Measurements from ENCODE around the gene RHOA.
A peak's percentile ranks its signal among the peaks of the same experiment; 100 is the strongest.

The RHOA gene

DNA sequence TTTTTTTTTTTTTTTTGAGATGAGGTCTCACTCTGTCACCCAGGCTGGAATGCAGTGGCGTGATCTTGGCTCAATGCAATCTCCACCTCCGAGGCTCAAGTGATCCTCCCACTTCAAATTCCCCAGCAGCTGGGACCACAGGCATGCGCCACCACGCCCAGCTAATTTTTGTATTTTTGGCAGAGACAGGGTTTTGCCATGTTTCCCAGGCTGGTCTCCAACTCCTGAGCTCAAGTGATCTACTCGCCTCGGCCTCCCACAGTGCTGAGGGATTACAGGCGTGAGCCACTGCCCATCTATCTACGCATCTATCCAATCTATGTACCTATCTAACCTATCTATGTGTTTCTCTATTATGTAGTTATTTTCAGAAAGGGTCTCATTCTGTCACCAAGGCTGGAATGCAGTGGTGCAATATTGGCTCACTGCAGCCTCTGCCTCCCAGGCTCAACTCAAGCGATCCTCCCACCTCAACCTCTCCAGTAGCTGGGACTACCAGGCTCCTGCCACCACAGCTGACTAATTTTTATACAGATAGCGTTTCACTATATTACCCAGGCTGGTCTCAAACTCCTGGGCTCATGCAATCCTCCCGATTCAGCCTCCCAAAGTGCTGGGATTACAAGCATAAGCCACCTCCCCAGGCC lies 33.4 kb downstream of the RHOA start:
- TF ChIP-seq, protein P1, sequence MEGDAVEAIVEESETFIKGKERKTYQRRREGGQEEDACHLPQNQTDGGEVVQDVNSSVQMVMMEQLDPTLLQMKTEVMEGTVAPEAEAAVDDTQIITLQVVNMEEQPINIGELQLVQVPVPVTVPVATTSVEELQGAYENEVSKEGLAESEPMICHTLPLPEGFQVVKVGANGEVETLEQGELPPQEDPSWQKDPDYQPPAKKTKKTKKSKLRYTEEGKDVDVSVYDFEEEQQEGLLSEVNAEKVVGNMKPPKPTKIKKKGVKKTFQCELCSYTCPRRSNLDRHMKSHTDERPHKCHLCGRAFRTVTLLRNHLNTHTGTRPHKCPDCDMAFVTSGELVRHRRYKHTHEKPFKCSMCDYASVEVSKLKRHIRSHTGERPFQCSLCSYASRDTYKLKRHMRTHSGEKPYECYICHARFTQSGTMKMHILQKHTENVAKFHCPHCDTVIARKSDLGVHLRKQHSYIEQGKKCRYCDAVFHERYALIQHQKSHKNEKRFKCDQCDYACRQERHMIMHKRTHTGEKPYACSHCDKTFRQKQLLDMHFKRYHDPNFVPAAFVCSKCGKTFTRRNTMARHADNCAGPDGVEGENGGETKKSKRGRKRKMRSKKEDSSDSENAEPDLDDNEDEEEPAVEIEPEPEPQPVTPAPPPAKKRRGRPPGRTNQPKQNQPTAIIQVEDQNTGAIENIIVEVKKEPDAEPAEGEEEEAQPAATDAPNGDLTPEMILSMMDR (conservative IDR thresholded peaks at IDR 0.05; ENCODE audit: low read depth): no peak
- H3K27ac ChIP-seq: peak overlapping the region; percentile 80
- DNase-seq (ENCODE audit: low spot score): no peak
- CTCF ChIA-PET: interaction anchor here (0.6 kb wide), 1 partner anchor 26 kb away, joined by 7 read pairs; no protein-coding TSS in a partner anchor
- POLR2A ChIA-PET (ENCODE audit: low non-redundant PET): interaction anchor here (0.6 kb wide), 1 partner anchor 40 kb away, joined by 3 read pairs; no protein-coding TSS in a partner anchor

DNA sequence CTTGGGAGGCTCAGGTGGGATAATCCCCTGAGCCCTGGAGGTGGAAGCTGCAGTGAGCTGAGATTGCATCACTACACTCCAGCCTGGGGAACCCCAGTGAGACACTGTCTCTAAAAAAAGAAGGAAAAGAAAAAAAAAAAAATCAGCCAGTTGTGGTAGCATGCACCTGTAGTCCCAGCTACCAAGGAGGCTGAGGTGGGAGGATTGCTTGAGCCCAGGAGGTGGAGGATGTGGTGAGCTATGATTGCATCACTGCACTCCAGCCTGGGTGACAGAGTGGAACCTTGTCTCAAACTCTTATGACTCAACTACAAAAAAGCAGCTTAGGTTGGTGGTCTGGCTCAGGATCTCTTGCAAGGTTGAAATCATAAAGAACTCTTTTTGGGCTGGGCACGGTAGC lies 34.3 kb downstream of the RHOA start:
- CTCF ChIA-PET: interaction anchor here (0.6 to 0.7 kb wide), 3 partner anchors 81 to 713 kb away, joined by 3 to 5 read pairs (median 4); no protein-coding TSS in a partner anchor
- H3K27ac ChIP-seq: peak overlapping the region; percentile 80

DNA sequence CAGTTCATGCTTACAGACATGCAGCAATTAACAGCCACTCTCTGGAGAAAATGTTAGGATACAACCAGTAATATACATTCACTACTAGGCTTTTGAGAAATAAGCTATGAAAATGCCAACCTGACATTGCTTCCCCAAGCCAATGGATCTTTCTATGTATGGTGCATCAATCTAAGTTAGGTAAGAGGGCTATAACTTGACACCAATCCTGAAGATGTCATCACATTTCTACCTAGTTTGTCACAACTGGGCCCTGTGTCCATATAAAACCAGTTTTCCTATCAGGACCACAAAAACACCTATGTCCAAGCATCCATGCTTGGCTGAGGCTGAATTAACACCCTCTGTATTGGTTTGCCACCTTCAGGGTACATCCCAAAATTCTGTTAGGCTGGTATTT lies 39.8 kb downstream of the RHOA start:
- H3K27ac ChIP-seq: no peak overlapping the region
- TF ChIP-seq, protein P1 (conservative IDR thresholded peaks at IDR 0.05; ENCODE audit: low read depth): no peak
- ChIA-PET CTCF (no interaction called here), POLR2A (ENCODE audit: low non-redundant PET) (no interaction called here)
- no peak for DNase-seq (ENCODE audit: low spot score)

More for the DNA sequence above, 34.3 kb downstream of the RHOA start:
- TF ChIP-seq, protein P1 (conservative IDR thresholded peaks at IDR 0.05; ENCODE audit: low read depth): no peak
- POLR2A ChIA-PET (ENCODE audit: low non-redundant PET): no interaction called here
- no peak for DNase-seq (ENCODE audit: low spot score)

DNA sequence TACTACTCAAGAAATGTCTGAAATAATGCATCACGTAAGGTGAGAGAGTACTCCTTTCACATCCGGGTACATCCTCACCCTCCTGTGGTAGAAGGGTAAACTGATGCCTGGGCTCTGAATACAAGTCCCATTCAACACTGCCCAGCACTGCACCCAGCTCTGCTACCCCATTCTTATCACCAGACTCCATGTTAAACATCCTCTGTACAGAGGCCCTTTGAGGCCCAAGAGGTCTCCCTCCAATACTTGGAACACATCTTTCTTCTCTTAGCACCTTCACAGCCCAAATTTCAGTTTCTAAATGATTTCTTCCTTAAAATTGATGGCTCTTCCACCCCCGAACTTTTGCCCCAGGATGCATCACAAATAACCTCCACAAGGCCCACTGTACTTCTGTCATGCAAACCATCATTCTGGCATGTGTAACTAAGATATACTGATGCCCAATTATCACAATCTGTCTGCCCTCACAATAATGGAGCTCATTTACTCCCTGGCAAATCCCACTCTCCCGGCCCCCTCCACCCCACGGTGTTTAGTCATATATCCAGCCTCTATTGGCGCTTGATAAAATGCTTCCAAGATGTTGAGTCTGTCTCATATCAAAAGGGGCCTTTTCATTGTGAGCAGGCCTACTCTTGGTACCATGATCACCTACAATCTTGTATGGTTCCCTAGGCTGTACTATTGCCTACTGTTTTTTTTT lies 41.0 kb downstream of the RHOA start:
- ChIA-PET POLR2A (ENCODE audit: low non-redundant PET) (interaction anchor here (0.7 kb wide), 1 partner anchor 42 kb away, joined by 5 read pairs; no protein-coding TSS in a partner anchor), CTCF (no interaction called here)
- no peak for DNase-seq (ENCODE audit: low spot score)
- no peak overlapping the region for H3K27ac ChIP-seq
- TF ChIP-seq, protein P1 (conservative IDR thresholded peaks at IDR 0.05; ENCODE audit: low read depth): no peak

DNA sequence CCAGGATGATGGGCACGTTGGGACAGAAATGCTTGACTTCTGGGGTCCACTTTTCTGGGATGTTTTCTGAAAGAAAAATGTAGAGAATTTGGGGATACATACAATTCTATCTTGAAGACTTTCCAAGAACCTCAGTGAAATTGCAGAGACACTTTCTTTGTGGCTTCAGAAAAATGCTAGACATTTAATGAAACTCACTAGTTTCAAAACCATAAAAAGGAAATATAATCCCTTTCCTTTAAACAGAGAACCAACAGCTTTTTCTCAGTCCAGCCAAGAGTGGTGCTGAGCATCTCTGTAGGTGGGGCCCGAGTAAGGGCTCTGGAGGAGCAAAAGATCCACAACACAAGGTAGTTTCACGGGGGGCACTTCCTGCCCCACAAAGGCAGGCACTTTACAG lies 49.2 kb downstream of the RHOA start:
- TF ChIP-seq, protein P1 (conservative IDR thresholded peaks at IDR 0.05; ENCODE audit: low read depth): no peak
- H3K27ac ChIP-seq: peak overlapping the region; percentile 48
- no peak for DNase-seq (ENCODE audit: low spot score)
- ChIA-PET POLR2A (ENCODE audit: low non-redundant PET) (no interaction called here), CTCF (no interaction called here)

- H3K27ac ChIP-seq: no peak overlapping the region
- no peak for DNase-seq (ENCODE audit: low spot score)
- ChIA-PET CTCF (no interaction called here), POLR2A (ENCODE audit: low non-redundant PET) (no interaction called here)
- TF ChIP-seq, protein P1 (conservative IDR thresholded peaks at IDR 0.05; ENCODE audit: low read depth): no peak
Observed at GRCh38 chr3:49359623-49360022, 52.2 kb downstream of the RHOA start.
